ENCODE measurements around the gene ARHGAP21. TPM values are rescaled to one million over a fixed set of nuclear protein-coding genes. Genes with fewer than 3 reads are reported as not detected.
"Not testable (repeated sequence)": the region's sequence is repeated elsewhere in the genome, so short reads cannot be mapped to it uniquely, and the experiment has no call there.

The ARHGAP21 gene
- total RNA-seq, 2 donors from 2014 or later, result 18.4 to 27.2 TPM

DNA sequence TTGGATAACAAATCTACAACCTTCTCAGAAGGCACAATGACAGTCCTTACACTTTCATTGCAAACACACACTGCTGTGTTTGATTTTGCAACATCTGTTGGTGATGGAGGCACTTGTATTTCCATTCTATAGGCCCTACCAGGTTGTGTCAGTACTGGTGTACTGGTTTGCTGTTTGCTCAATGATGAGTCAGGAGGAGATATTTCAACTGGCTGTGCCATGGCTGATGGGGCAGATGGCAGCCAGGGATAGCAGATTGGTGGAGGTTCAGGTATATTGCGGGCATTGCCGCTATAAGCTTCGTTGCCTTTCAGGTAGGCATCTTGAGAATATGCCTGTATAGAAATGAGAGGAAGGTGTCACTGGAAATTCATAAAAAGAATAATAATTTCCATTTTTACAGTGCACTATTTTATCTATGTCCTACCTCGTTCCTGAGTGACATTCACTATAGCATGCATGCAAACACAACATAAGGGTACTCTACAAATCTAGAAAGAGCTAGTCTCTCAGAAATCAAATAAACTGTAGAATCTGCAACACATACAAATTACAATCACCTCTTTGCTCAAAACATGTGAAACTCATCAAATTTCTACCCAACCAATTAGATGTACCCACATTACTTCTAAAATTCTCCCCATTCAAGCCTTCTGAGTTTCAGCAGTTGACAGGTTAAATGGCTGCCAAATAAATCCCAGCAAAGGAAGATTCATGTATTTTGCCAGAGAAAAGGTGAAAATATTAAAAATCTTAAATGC is 102.5 kb downstream of the ARHGAP21 start:
- DNase-seq (ENCODE audit: low spot score in 2 of 2); H3K9me3 Mint-ChIP-seq; ATAC-seq; H3K36me3 Mint-ChIP-seq: not testable (repeated sequence)
- H3K27ac Mint-ChIP-seq, result peak overlapping the region in 1 of 2 donors; percentile 3

GRCh38 chr10:24619994-24620310 is 103.7 kb downstream of the ARHGAP21 start:
- H3K9me3 Mint-ChIP-seq; H3K27ac Mint-ChIP-seq; ATAC-seq; H3K36me3 Mint-ChIP-seq; DNase-seq (ENCODE audit: low spot score in 2 of 2): not testable (repeated sequence)

- H3K36me3 Mint-ChIP-seq; DNase-seq (ENCODE audit: low spot score in 2 of 2); H3K9me3 Mint-ChIP-seq; H3K27ac Mint-ChIP-seq: not testable (repeated sequence)
- ATAC-seq, result peak; percentile 30 to 41
Measured at GRCh38 chr10:24619291-24619993, 104.2 kb downstream of the ARHGAP21 start.

GRCh38 chr10:24618401-24618800 is 105.3 kb downstream of the ARHGAP21 start:
- H3K9me3 Mint-ChIP-seq, result no peaks in the 10 kb centered on the region
- peaks cover 4 to 7% of the 10 kb centered on the region in 2 donors for H3K36me3 Mint-ChIP-seq
- peak overlapping the region; percentile 53 to 75 for H3K27ac Mint-ChIP-seq
- ATAC-seq, result peak; percentile 62 to 79
- DNase-seq (ENCODE audit: low spot score in 2 of 2), result no peak

DNA sequence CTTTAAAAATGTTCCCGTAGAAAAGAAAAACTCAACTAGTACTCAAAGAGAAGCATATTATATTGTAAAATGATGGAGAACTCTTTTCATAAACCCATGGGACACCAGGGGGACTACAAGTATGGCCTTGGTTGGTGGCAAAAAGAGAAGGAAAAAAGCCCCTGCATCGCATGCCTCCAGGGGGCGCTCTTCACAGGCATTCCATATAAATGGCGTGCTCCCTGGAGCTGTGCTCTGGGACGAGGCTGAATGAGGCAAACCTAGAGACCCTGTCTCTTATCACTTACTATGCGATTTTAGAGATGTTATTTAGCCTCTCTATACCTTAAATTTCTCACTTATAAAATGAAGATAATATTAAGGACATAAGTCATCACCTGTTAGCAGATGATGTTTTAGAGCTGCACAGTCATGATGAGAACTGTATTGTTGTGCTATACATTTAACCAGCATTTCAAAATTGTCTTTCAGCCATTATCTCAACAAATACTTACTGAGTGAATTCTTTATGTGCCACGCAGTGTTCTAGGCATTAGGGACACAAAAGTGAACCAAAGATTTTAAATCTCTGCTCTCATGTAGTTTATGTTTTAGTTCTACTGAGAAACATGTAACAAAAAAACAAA is 105.8 kb downstream of the ARHGAP21 start:
- DNase-seq (ENCODE audit: low spot score in 2 of 2) (peak in 1 of 2 donors; percentile 67), ATAC-seq (peak; percentile 42 to 53)
- H3K9me3 Mint-ChIP-seq, result no peaks in the 10 kb centered on the region
- peaks cover 4 to 7% of the 10 kb centered on the region in 2 donors for H3K36me3 Mint-ChIP-seq
- H3K27ac Mint-ChIP-seq, result peak overlapping the region in 1 of 2 donors; percentile 53

- Mint-ChIP-seq H3K27ac (no peak overlapping the region), H3K9me3 (no peaks in the 10 kb centered on the region), H3K36me3 (peaks cover 7% of the 10 kb centered on the region in 2 donors)
- no peak for DNase-seq (ENCODE audit: low spot score in 2 of 2)
- no peak for ATAC-seq
Measured at GRCh38 chr10:24616536-24616935, 107.2 kb downstream of the ARHGAP21 start.

- no peak overlapping the region for H3K27ac Mint-ChIP-seq
- ATAC-seq (no peak), DNase-seq (ENCODE audit: low spot score in 2 of 2) (no peak)
- H3K36me3 Mint-ChIP-seq, result peaks cover 15 to 18% of the 10 kb centered on the region in 2 donors
- H3K9me3 Mint-ChIP-seq, result peaks cover 4 to 11% of the 10 kb centered on the region in 2 donors
Measured at GRCh38 chr10:24606021-24606420, 117.7 kb downstream of the ARHGAP21 start.

- DNase-seq (ENCODE audit: low spot score in 2 of 2), result no peak
- Mint-ChIP-seq H3K27ac (no peak overlapping the region), H3K36me3 (peaks cover 18 to 21% of the 10 kb centered on the region in 2 donors), H3K9me3 (peaks cover 4 to 11% of the 10 kb centered on the region in 2 donors)
- ATAC-seq, result no peak
Measured at GRCh38 chr10:24605141-24605540, 118.5 kb downstream of the ARHGAP21 start.

DNA sequence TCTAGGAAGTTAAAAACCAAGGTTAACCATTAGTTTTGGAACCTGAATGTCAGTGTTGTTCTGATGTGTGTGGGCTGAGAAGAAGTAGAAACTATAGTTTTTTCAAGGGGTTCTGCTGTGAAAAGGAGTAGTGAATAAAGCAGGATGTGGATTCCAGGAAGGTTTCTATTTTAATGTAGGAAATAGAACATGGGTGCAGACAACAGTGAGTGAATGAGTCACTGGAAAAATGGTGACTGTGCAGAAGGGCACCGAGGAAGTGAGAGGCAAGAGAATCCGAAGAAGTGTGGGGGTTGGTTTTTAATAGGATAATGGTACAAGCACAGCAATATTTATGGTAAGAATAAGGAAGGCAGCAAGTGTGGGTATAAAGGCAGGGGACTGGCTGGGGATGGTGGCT is 120.4 kb downstream of the ARHGAP21 start:
- DNase-seq (ENCODE audit: low spot score in 2 of 2) (peak in 1 of 2 donors; percentile 8), ATAC-seq (peak; percentile 98)
- H3K9me3 Mint-ChIP-seq, result peaks cover 4 to 11% of the 10 kb centered on the region in 2 donors
- peaks cover 18 to 21% of the 10 kb centered on the region in 2 donors for H3K36me3 Mint-ChIP-seq
- peak overlapping the region; percentile 63 to 74 for H3K27ac Mint-ChIP-seq

DNA sequence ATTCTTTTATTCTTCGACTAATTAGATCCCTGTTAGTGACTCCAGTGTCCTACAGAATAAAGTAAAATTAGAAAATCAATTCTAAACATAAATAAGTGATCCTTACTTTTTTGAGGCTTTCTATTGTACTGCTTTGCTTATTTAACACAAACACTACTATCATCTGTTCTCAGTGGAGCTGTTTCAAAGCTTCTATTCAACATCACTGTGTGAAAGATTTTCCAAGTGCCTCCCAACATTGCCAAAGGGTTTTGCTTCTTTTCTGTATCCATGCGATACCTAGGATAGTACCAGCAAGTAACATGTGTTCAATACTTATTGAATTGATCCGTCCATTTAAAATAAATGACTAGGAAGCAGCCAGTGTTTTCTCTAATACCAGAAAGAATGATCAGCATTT is 125.7 kb downstream of the ARHGAP21 start:
- no peak overlapping the region for H3K27ac Mint-ChIP-seq
- ATAC-seq (no peak), DNase-seq (ENCODE audit: low spot score in 2 of 2) (no peak)
- H3K9me3 Mint-ChIP-seq, result peaks cover 0 to 6% of the 10 kb centered on the region in 2 donors
- H3K36me3 Mint-ChIP-seq, result peaks cover 10 to 14% of the 10 kb centered on the region in 2 donors

GRCh38 chr10:24597426-24597825 is 126.3 kb downstream of the ARHGAP21 start:
- no peak overlapping the region for H3K27ac Mint-ChIP-seq
- H3K36me3 Mint-ChIP-seq, result peaks cover 8 to 9% of the 10 kb centered on the region in 2 donors
- peaks cover 0 to 3% of the 10 kb centered on the region in 2 donors for H3K9me3 Mint-ChIP-seq
- DNase-seq (ENCODE audit: low spot score in 2 of 2) (no peak), ATAC-seq (no peak)

DNA sequence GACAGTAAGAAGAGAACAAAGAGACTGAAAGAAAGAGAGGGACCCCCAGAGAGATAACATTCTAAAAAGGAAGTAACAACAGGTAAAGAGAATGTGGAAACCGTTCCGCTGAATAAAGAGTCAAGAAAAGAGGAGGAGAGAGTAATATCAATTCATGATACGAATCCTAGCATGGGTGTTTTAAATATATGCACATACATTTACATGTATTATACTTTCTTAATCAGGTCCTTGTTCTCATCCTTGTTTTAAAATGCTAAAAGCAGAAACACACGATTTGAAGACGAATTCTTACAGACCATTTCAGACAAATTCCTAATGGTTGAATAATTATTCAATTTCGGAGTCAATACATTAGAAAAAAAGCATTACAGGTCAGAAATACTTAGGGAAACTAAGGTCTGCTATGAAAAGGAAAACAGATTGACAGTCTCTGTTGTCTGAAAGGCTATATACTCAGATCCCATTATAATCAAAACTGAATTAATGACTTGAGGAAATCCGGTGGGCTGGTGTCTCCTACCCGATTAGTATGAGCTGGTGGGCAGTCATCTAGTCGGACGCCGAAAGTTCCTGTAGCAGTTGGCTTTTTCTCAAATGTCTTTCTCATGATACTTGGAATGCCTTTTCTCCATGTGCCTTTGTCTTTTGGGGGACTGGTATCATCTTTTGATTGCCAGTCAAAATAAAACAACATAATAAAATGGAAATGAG is 127.3 kb downstream of the ARHGAP21 start:
- no peak overlapping the region for H3K27ac Mint-ChIP-seq
- no peak for DNase-seq (ENCODE audit: low spot score in 2 of 2)
- H3K36me3 Mint-ChIP-seq, result peaks cover 11 to 15% of the 10 kb centered on the region in 2 donors
- no peaks in the 10 kb centered on the region for H3K9me3 Mint-ChIP-seq
- no peak for ATAC-seq

- peak; percentile 40 to 96 for ATAC-seq
- Mint-ChIP-seq H3K9me3 (no peaks in the 10 kb centered on the region), H3K27ac (peak overlapping the region in 1 of 2 donors; percentile 10), H3K36me3 (peaks cover 17 to 28% of the 10 kb centered on the region in 2 donors)
- DNase-seq (ENCODE audit: low spot score in 2 of 2), result no peak
Measured at GRCh38 chr10:24590697-24591457, 132.8 kb downstream of the ARHGAP21 start.

DNA sequence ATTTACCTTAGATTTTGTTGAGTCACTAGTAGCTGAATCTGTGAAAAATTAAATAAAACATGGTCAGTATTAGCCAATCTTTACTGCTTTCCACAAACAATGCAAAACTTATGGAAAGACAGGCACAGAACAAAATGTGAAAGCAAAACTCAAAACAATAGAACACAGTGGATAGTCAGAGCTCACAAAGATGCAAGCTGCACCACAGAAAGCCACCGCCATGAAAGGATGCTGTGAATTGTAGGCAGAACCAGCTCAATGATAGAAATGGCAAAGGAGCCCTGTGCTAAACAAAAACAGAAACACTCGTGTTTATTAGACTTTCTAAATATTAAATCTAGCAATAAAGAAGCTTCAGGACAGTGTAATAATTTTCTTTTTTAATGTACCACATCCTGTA is 134.4 kb downstream of the ARHGAP21 start:
- DNase-seq (ENCODE audit: low spot score in 2 of 2), result no peak
- ATAC-seq, result no peak
- Mint-ChIP-seq H3K36me3 (peaks cover 24 to 30% of the 10 kb centered on the region in 2 donors), H3K27ac (no peak overlapping the region), H3K9me3 (no peaks in the 10 kb centered on the region)

GRCh38 chr10:24579906-24580305 is 143.8 kb downstream of the ARHGAP21 start:
- no peaks in the 10 kb centered on the region for H3K36me3 Mint-ChIP-seq
- no peak for ATAC-seq
- H3K9me3 Mint-ChIP-seq, result no peaks in the 10 kb centered on the region
- H3K27ac Mint-ChIP-seq, result no peak overlapping the region
- no peak for DNase-seq (ENCODE audit: low spot score in 2 of 2)

GRCh38 chr10:24579448-24579847 is 144.2 kb downstream of the ARHGAP21 start:
- DNase-seq (ENCODE audit: low spot score in 2 of 2) (no peak), ATAC-seq (no peak)
- no peaks in the 10 kb centered on the region for H3K9me3 Mint-ChIP-seq
- H3K27ac Mint-ChIP-seq, result no peak overlapping the region
- H3K36me3 Mint-ChIP-seq, result no peaks in the 10 kb centered on the region

Measured in activated naive CD4-positive, alpha-beta T cell treated with anti-CD3 and anti-CD28 coated beads, Interleukin-2, amount 50 U/mL, for 72 hours (primary cell).